OCI-LY3 (cell line): ENCODE measurements around the gene LRRC38.

Source experiments
- EZH2phosphoT487 ChIP-seq: fragments of 200-600 bp; shearing (Covaris generic); IDR thresholded peaks from 2 replicates; pipeline ENCODE4 v1.6.1; 2018; ENCODE audit warnings: antibody characterized with exemption, mixed run types, low read depth
- TF ChIP-seq, protein P1 (sequence below): fragments of 200-600, 300-600 bp; sonication (generic); IDR thresholded peaks from 2 replicates; pipeline ENCODE4 v1.5.1; 2014; ENCODE audit warnings: antibody characterized with exemption, low read length, low read depth

DNA sequence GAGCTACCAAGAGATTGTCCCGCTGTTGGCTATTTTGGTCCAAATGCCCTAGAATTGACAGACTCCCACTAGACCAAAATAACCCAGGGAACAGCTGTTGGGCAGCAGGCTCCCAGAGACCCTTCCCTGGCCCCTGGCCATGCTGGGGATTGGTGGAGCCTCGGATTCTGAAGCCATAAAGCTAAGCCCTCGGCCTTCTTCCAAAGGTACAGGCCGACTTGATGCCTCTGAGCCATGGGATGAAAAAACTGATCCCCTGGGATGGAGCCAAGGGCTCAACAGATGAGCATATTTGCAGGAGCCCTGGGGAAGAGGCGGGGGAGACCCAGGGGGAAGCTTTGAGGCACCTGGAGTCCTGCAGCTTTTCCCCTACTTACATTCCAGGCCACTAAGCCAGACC lies 1.0 kb upstream of the LRRC38 start:
- TF ChIP-seq, protein P1, sequence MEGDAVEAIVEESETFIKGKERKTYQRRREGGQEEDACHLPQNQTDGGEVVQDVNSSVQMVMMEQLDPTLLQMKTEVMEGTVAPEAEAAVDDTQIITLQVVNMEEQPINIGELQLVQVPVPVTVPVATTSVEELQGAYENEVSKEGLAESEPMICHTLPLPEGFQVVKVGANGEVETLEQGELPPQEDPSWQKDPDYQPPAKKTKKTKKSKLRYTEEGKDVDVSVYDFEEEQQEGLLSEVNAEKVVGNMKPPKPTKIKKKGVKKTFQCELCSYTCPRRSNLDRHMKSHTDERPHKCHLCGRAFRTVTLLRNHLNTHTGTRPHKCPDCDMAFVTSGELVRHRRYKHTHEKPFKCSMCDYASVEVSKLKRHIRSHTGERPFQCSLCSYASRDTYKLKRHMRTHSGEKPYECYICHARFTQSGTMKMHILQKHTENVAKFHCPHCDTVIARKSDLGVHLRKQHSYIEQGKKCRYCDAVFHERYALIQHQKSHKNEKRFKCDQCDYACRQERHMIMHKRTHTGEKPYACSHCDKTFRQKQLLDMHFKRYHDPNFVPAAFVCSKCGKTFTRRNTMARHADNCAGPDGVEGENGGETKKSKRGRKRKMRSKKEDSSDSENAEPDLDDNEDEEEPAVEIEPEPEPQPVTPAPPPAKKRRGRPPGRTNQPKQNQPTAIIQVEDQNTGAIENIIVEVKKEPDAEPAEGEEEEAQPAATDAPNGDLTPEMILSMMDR, result no peak
- TF ChIP-seq EZH2phosphoT487, result no peak
